ENCODE results near the gene PRKCD.

The PRKCD gene

GRCh38 chr3:53184701-53185100 is 23.7 kb downstream of the PRKCD start:
- H3K9ac ChIP-seq (ENCODE audit: low read length in 2 of 2) = no peak overlapping the region
- no peaks in the 10 kb centered on the region for H3K27me3 ChIP-seq (ENCODE audit: control insufficient read depth in 1 of 2, insufficient read depth in 2 of 2, low read length in 2 of 2)
- no peaks in the 10 kb centered on the region for H3K4me1 ChIP-seq (ENCODE audit: control insufficient read depth, insufficient read depth, low read length)
- no peaks in the 10 kb centered on the region for H3K9me3 ChIP-seq (ENCODE audit: control insufficient read depth in 2 of 2, low read length in 2 of 2)
- peaks cover 25 to 38% of the 10 kb centered on the region in 2 donors for H3K36me3 ChIP-seq (ENCODE audit: control insufficient read depth in 2 of 2, insufficient read depth in 2 of 2, low read length in 2 of 2)
- H3K4me3 ChIP-seq (ENCODE audit: low read length in 2 of 2) = no peak overlapping the region
- H3K27ac ChIP-seq (ENCODE audit: low read length) = no peak overlapping the region

GRCh38 chr3:53185761-53186465 is 24.9 kb downstream of the PRKCD start:
- Histone ChIP-seq H3K9ac (ENCODE audit: low read length in 2 of 2) (no peak overlapping the region), H3K4me3 (ENCODE audit: low read length in 2 of 2) (no peak overlapping the region), H3K9me3 (ENCODE audit: control insufficient read depth in 2 of 2, low read length in 2 of 2) (no peaks in the 10 kb centered on the region), H3K4me1 (ENCODE audit: control insufficient read depth, insufficient read depth, low read length) (no peaks in the 10 kb centered on the region), H3K36me3 (ENCODE audit: control insufficient read depth in 2 of 2, insufficient read depth in 2 of 2, low read length in 2 of 2) (peaks cover 19 to 39% of the 10 kb centered on the region in 2 donors), H3K27ac (ENCODE audit: low read length) (no peak overlapping the region), H3K27me3 (ENCODE audit: control insufficient read depth in 1 of 2, insufficient read depth in 2 of 2, low read length in 2 of 2) (no peaks in the 10 kb centered on the region)

GRCh38 chr3:53186726-53187125 is 25.7 kb downstream of the PRKCD start:
- H3K4me3 ChIP-seq (ENCODE audit: low read length in 2 of 2) = no peak overlapping the region
- H3K27ac ChIP-seq (ENCODE audit: low read length) = no peak overlapping the region
- no peaks in the 10 kb centered on the region for H3K4me1 ChIP-seq (ENCODE audit: control insufficient read depth, insufficient read depth, low read length)
- H3K9me3 ChIP-seq (ENCODE audit: control insufficient read depth in 2 of 2, low read length in 2 of 2) = no peaks in the 10 kb centered on the region
- peaks cover 15 to 31% of the 10 kb centered on the region in 2 donors for H3K36me3 ChIP-seq (ENCODE audit: control insufficient read depth in 2 of 2, insufficient read depth in 2 of 2, low read length in 2 of 2)
- H3K27me3 ChIP-seq (ENCODE audit: control insufficient read depth in 1 of 2, insufficient read depth in 2 of 2, low read length in 2 of 2) = no peaks in the 10 kb centered on the region
- H3K9ac ChIP-seq (ENCODE audit: low read length in 2 of 2) = no peak overlapping the region

DNA sequence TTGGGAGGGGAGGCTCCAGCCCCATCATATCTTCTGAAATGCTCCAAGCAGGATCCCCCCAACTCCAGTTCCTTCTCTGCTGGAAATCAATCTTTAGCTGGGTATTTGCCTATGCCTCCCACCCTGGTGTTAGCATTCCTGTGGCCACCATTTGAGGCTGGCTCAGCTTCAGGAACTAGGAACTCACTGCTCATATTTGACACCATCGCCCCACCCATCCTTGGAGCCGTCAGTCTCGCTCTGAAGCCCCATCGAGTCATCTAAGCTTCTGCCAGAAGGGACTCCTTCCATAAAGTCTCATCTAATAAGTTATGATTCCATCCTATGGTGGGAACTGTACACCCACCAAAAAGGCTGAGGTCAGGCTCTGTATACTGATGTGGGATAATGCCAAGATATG is 26.4 kb downstream of the PRKCD start:
- no peak overlapping the region for H3K4me3 ChIP-seq (ENCODE audit: low read length in 2 of 2)
- peaks cover 15 to 32% of the 10 kb centered on the region in 2 donors for H3K36me3 ChIP-seq (ENCODE audit: control insufficient read depth in 2 of 2, insufficient read depth in 2 of 2, low read length in 2 of 2)
- no peak overlapping the region for H3K9ac ChIP-seq (ENCODE audit: low read length in 2 of 2)
- H3K27ac ChIP-seq (ENCODE audit: low read length) = no peak overlapping the region
- H3K4me1 ChIP-seq (ENCODE audit: control insufficient read depth, insufficient read depth, low read length) = no peaks in the 10 kb centered on the region
- no peaks in the 10 kb centered on the region for H3K9me3 ChIP-seq (ENCODE audit: control insufficient read depth in 2 of 2, low read length in 2 of 2)
- H3K27me3 ChIP-seq (ENCODE audit: control insufficient read depth in 1 of 2, insufficient read depth in 2 of 2, low read length in 2 of 2) = no peaks in the 10 kb centered on the region

DNA sequence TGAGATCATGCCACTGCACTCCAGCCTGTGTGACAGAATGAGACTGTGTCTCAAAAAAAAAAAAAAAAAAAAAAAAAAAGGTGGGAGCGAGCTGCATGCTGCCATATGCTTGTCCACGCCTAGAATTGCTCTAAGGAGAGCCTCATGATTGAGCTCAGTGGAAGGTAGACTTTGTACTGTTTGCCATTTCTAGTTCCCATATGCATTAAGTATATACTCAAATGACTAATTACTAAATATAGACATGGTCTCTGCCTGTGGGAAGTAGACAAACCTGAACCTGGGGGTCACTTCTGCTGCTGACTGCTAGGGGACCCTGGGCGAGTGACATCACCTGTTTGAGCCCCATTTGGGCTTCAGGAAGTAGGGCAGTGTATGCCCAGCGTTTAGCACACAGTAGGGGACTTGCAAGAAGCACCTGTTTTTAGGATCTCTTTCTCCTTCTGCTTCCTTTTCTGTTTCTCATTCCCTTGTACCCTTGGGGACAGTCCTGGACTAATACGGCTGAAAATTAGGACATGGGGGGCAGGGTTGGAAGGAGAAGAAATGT is 27.2 kb downstream of the PRKCD start:
- Histone ChIP-seq H3K36me3 (ENCODE audit: control insufficient read depth in 2 of 2, insufficient read depth in 2 of 2, low read length in 2 of 2) (peaks cover 15 to 32% of the 10 kb centered on the region in 2 donors), H3K9ac (ENCODE audit: low read length in 2 of 2) (no peak overlapping the region), H3K27ac (ENCODE audit: low read length) (no peak overlapping the region), H3K4me1 (ENCODE audit: control insufficient read depth, insufficient read depth, low read length) (peaks cover 4% of the 10 kb centered on the region), H3K9me3 (ENCODE audit: control insufficient read depth in 2 of 2, low read length in 2 of 2) (no peaks in the 10 kb centered on the region), H3K27me3 (ENCODE audit: control insufficient read depth in 1 of 2, insufficient read depth in 2 of 2, low read length in 2 of 2) (no peaks in the 10 kb centered on the region), H3K4me3 (ENCODE audit: low read length in 2 of 2) (no peak overlapping the region)

GRCh38 chr3:53188720-53189119 is 27.7 kb downstream of the PRKCD start:
- Histone ChIP-seq H3K4me1 (ENCODE audit: control insufficient read depth, insufficient read depth, low read length) (peaks cover 9% of the 10 kb centered on the region), H3K9ac (ENCODE audit: low read length in 2 of 2) (no peak overlapping the region), H3K27ac (ENCODE audit: low read length) (no peak overlapping the region), H3K4me3 (ENCODE audit: low read length in 2 of 2) (no peak overlapping the region), H3K9me3 (ENCODE audit: control insufficient read depth in 2 of 2, low read length in 2 of 2) (no peaks in the 10 kb centered on the region), H3K36me3 (ENCODE audit: control insufficient read depth in 2 of 2, insufficient read depth in 2 of 2, low read length in 2 of 2) (peaks cover 15 to 32% of the 10 kb centered on the region in 2 donors), H3K27me3 (ENCODE audit: control insufficient read depth in 1 of 2, insufficient read depth in 2 of 2, low read length in 2 of 2) (no peaks in the 10 kb centered on the region)

- Histone ChIP-seq H3K27ac (ENCODE audit: low read length) (no peak overlapping the region), H3K27me3 (ENCODE audit: control insufficient read depth in 1 of 2, insufficient read depth in 2 of 2, low read length in 2 of 2) (no peaks in the 10 kb centered on the region), H3K9ac (ENCODE audit: low read length in 2 of 2) (no peak overlapping the region), H3K36me3 (ENCODE audit: control insufficient read depth in 2 of 2, insufficient read depth in 2 of 2, low read length in 2 of 2) (peaks cover 15 to 32% of the 10 kb centered on the region in 2 donors), H3K4me3 (ENCODE audit: low read length in 2 of 2) (no peak overlapping the region), H3K9me3 (ENCODE audit: control insufficient read depth in 2 of 2, low read length in 2 of 2) (no peaks in the 10 kb centered on the region), H3K4me1 (ENCODE audit: control insufficient read depth, insufficient read depth, low read length) (peaks cover 15% of the 10 kb centered on the region)
Observed at GRCh38 chr3:53189276-53189675, 28.3 kb downstream of the PRKCD start.

GRCh38 chr3:53190659-53191058 is 29.6 kb downstream of the PRKCD start:
- H3K9me3 ChIP-seq (ENCODE audit: control insufficient read depth in 2 of 2, low read length in 2 of 2) = no peaks in the 10 kb centered on the region
- H3K27ac ChIP-seq (ENCODE audit: low read length) = no peak overlapping the region
- H3K4me1 ChIP-seq (ENCODE audit: control insufficient read depth, insufficient read depth, low read length) = peaks cover 28% of the 10 kb centered on the region
- H3K4me3 ChIP-seq (ENCODE audit: low read length in 2 of 2) = no peak overlapping the region
- no peaks in the 10 kb centered on the region for H3K27me3 ChIP-seq (ENCODE audit: control insufficient read depth in 1 of 2, insufficient read depth in 2 of 2, low read length in 2 of 2)
- H3K36me3 ChIP-seq (ENCODE audit: control insufficient read depth in 2 of 2, insufficient read depth in 2 of 2, low read length in 2 of 2) = peaks cover 7 to 32% of the 10 kb centered on the region in 2 donors
- H3K9ac ChIP-seq (ENCODE audit: low read length in 2 of 2) = no peak overlapping the region

- Histone ChIP-seq H3K4me1 (ENCODE audit: control insufficient read depth, insufficient read depth, low read length) (peaks cover 29% of the 10 kb centered on the region), H3K27me3 (ENCODE audit: control insufficient read depth in 1 of 2, insufficient read depth in 2 of 2, low read length in 2 of 2) (no peaks in the 10 kb centered on the region), H3K4me3 (ENCODE audit: low read length in 2 of 2) (no peak overlapping the region), H3K9me3 (ENCODE audit: control insufficient read depth in 2 of 2, low read length in 2 of 2) (no peaks in the 10 kb centered on the region), H3K27ac (ENCODE audit: low read length) (no peak overlapping the region), H3K36me3 (ENCODE audit: control insufficient read depth in 2 of 2, insufficient read depth in 2 of 2, low read length in 2 of 2) (peaks cover 0 to 23% of the 10 kb centered on the region in 2 donors), H3K9ac (ENCODE audit: low read length in 2 of 2) (no peak overlapping the region)
Observed at GRCh38 chr3:53191836-53192480, 30.9 kb downstream of the PRKCD start.

- Histone ChIP-seq H3K27ac (ENCODE audit: low read length) (no peak overlapping the region), H3K36me3 (ENCODE audit: control insufficient read depth in 2 of 2, insufficient read depth in 2 of 2, low read length in 2 of 2) (peaks cover 0 to 19% of the 10 kb centered on the region in 2 donors), H3K4me3 (ENCODE audit: low read length in 2 of 2) (no peak overlapping the region), H3K9me3 (ENCODE audit: control insufficient read depth in 2 of 2, low read length in 2 of 2) (no peaks in the 10 kb centered on the region), H3K27me3 (ENCODE audit: control insufficient read depth in 1 of 2, insufficient read depth in 2 of 2, low read length in 2 of 2) (no peaks in the 10 kb centered on the region), H3K4me1 (ENCODE audit: control insufficient read depth, insufficient read depth, low read length) (peaks cover 29% of the 10 kb centered on the region), H3K9ac (ENCODE audit: low read length in 2 of 2) (no peak overlapping the region)
Observed at GRCh38 chr3:53192608-53193007, 31.6 kb downstream of the PRKCD start.

All from stomach smooth muscle (tissue), 2 donors.